Psoas muscle (tissue), 8 donors: Measurements from ENCODE around the gene OR10H5. TPM values are rescaled to one million over a fixed set of nuclear protein-coding genes. Genes with fewer than 3 reads are reported as not detected.
"Not testable (repeated sequence)": the region's sequence is repeated elsewhere in the genome, so short reads cannot be mapped to it uniquely, and the experiment has no call there.

Source experiments
- ATAC-seq, 4 donors: fragments of 200-7000 bp; cut with Tn5 transposase; one replicate each; pipeline ENCODE4 v1.9.1; 2020; ENCODE audit warnings: moderate library complexity in 3 of 4, mild to moderate bottlenecking in 2 of 4
- DNase-seq, 2 donors: peaks; one replicate each; pipeline ENCODE4 v3.0.0-alpha.2; 2020
- H3K27ac ChIP-seq: fragments of 200-600 bp; one replicate; pipeline ENCODE4 v1.8.0; 2022
- H3K27me3 ChIP-seq, 3 donors: fragments of 200-600 bp in 1 of 3; one replicate each; pipeline versions ENCODE4 v1.6.1 to v1.8.0; 2013 to 2022; ENCODE audit warnings: low read length in 2 of 3, mild to moderate bottlenecking in 2 of 3, moderate library complexity in 1 of 3; ENCODE audit not compliant: insufficient read depth in 3 of 3
- H3K36me3 ChIP-seq, 2 donors: fragments of 200-600 bp in 1 of 2; one replicate each; pipeline versions ENCODE4 v1.6.1 to v1.8.0; 2013 to 2022; ENCODE audit warnings: low read depth in 1 of 2, mild to moderate bottlenecking in 1 of 2, moderate library complexity in 1 of 2; ENCODE audit not compliant: insufficient read depth in 1 of 2
- H3K4me1 ChIP-seq: fragments of 200-600 bp; one replicate; pipeline ENCODE4 v1.8.0; 2022
- H3K4me3 ChIP-seq: fragments of 200-600 bp; one replicate; pipeline ENCODE4 v1.8.0; 2022; ENCODE audit warnings: mild to moderate bottlenecking
- H3K9me3 ChIP-seq: fragments of 200-600 bp; one replicate; pipeline ENCODE4 v1.8.0; 2022
- CTCF ChIP-seq: fragments of 200-600 bp; IDR thresholded peaks from one replicate; pipeline ENCODE4 v1.8.0; 2022; ENCODE audit warnings: antibody characterized with exemption
- WGBS, 3 donors: extraction: QIAGEN DNeasy Blood & Tissue Kit; methylation state at CpG; one replicate each; pipeline versions ENCODE4 v1.1.6 to v1.1.7; 2013; 5-methylcytosine and 5-hydroxymethylcytosine counted together
- intact Hi-C, 2 donors: fragments of 100-400 bp; cut with DNase I; formaldehyde crosslinking; loops; one replicate each; pipeline versions ENCODE4 v1.11.0 to v1.14.2; 2022
- polyA plus RNA-seq, 3 donors: library from polyadenylated mRNA; stranded (reverse); fragments of 200-250 nt; gene quantifications; one replicate each; pipeline ENCODE4 v1.2.3, GENCODE V29; 2013
- total RNA-seq, 4 donors: library from RNA; stranded (reverse); fragmentation: NEBNext Ultra II Directional in 2 of 4; extraction: Animal tissue kit (Norgen Biotek cat#: 25700) in 2 of 4; gene quantifications; one replicate each; pipeline versions ENCODE4 v1.2.1 to v1.2.4, GENCODE V29; 2021 to 2023
- donor health status: healthy with polysubstance abuse.
- donor health status: DM: no; HTN: no; CAD: no; lungs with moderate emphysema.
- donor health status: Bipolar disorder and iron deficiency.
- donor health status: healthy.
- donor health status: DM: yes; HTN: yes; CAD: no.
- donor health status: DM: no; HTN: no; CAD: no.
- donor health status: DM: no; HTN: no; CAD: no.
- donor health status: DM: yes; HTN: yes; CAD: no.

Gene OR10H5
- total and polyA plus RNA-seq, 7 donors = not detected

GRCh38 chr19:15759962-15760565 is 27.4 kb upstream of the OR10H5 start:
- TF ChIP-seq CTCF = no peak
- intact Hi-C loops = no loop called here

GRCh38 chr19:15769586-15769985 is 17.9 kb upstream of the OR10H5 start:
- intact Hi-C loops = no loop called here

More at GRCh38 chr19:15759962-15760565, 27.4 kb upstream of the OR10H5 start:
- Histone ChIP-seq H3K9me3 (no peaks in the 10 kb centered on the region), H3K36me3 (no peaks in the 10 kb centered on the region), H3K27ac (no peak overlapping the region), H3K4me3 (no peak overlapping the region), H3K4me1 (no peaks in the 10 kb centered on the region), H3K27me3 (peaks cover 0 to 6% (median 3%) of the 10 kb centered on the region in 3 donors)
- no peak for DNase-seq
- 34 to 40% (median 37%) methylated on average over 28 of the region's 28 CpGs for WGBS, 3 donors
- ATAC-seq = no peak

GRCh38 chr19:15774159-15774558 is 13.3 kb upstream of the OR10H5 start:
- H3K4me1 ChIP-seq, ATAC-seq, H3K4me3 ChIP-seq, DNase-seq, H3K27me3 ChIP-seq, H3K36me3 ChIP-seq, intact Hi-C loops, H3K9me3 ChIP-seq, H3K27ac ChIP-seq: not testable (repeated sequence)
- WGBS, 3 donors = 65 to 69% (median 67%) methylated on average over 3 of the region's 3 CpGs

More at GRCh38 chr19:15769586-15769985, 17.9 kb upstream of the OR10H5 start:
- DNase-seq (no peak), ATAC-seq (no peak)
- no peaks in the 10 kb centered on the region for H3K9me3 ChIP-seq
- WGBS, 3 donors = 18 to 37% (median 31%) methylated on average over 6 of the region's 6 CpGs
- H3K36me3 ChIP-seq = no peaks in the 10 kb centered on the region
- H3K27me3 ChIP-seq = no peaks in the 10 kb centered on the region
- no peak overlapping the region for H3K27ac ChIP-seq
- no peak overlapping the region for H3K4me3 ChIP-seq
- TF ChIP-seq CTCF = no peak
- H3K4me1 ChIP-seq = no peaks in the 10 kb centered on the region

GRCh38 chr19:15775249-15775648 is 12.2 kb upstream of the OR10H5 start:
- 46 to 62% (median 58%) methylated on average over 2 of the region's 2 CpGs for WGBS, 3 donors
- no peaks in the 10 kb centered on the region for H3K36me3 ChIP-seq
- no peaks in the 10 kb centered on the region for H3K4me1 ChIP-seq
- TF ChIP-seq CTCF = no peak
- DNase-seq (no peak), ATAC-seq (no peak)
- H3K27me3 ChIP-seq = no peaks in the 10 kb centered on the region
- H3K9me3 ChIP-seq = no peaks in the 10 kb centered on the region
- H3K4me3 ChIP-seq = no peak overlapping the region
- H3K27ac ChIP-seq = no peak overlapping the region
- intact Hi-C loops = no loop called here

- 76 to 95% (median 88%) methylated on average over 4 of the region's 4 CpGs for WGBS, 3 donors
- TF ChIP-seq CTCF = no peak
- intact Hi-C loops = no loop called here
- ATAC-seq = no peak
- no peaks in the 10 kb centered on the region for H3K27me3 ChIP-seq
- no peaks in the 10 kb centered on the region for H3K9me3 ChIP-seq
- no peak overlapping the region for H3K4me3 ChIP-seq
- H3K27ac ChIP-seq = no peak overlapping the region
- DNase-seq = no peak
- no peaks in the 10 kb centered on the region for H3K36me3 ChIP-seq
- H3K4me1 ChIP-seq = no peaks in the 10 kb centered on the region
Measured at GRCh38 chr19:15776264-15776663, 11.2 kb upstream of the OR10H5 start.
